Kidney tubule cell (primary cell): ENCODE measurements around the gene QSOX2.
"Not testable (repeated sequence)": the region's sequence is repeated elsewhere in the genome, so short reads cannot be mapped to it uniquely, and the experiment has no call there.

Source experiments
- DNase-seq: peaks from one replicate; pipeline ENCODE4 v3.0.0-alpha.2; 2018; ENCODE audit warnings: low spot score

Gene QSOX2

GRCh38 chr9:136266641-136267040 is 21.0 kb upstream of the QSOX2 start:
- DNase-seq, result not testable (repeated sequence)

GRCh38 chr9:136265561-136266355 is 20.1 kb upstream of the QSOX2 start:
- no peak for DNase-seq

- no peak for DNase-seq
These were observed 19.1 kb upstream of the QSOX2 start for GRCh38 chr9:136264441-136265405.

GRCh38 chr9:136264031-136264430 is 18.4 kb upstream of the QSOX2 start:
- no peak for DNase-seq

GRCh38 chr9:136262671-136263178 is 17.1 kb upstream of the QSOX2 start:
- DNase-seq, result no peak

- DNase-seq, result no peak
These were observed 16.2 kb upstream of the QSOX2 start for GRCh38 chr9:136261686-136262430.

GRCh38 chr9:136260936-136261472 is 15.4 kb upstream of the QSOX2 start:
- DNase-seq, result no peak

- DNase-seq, result no peak
These were observed 14.9 kb upstream of the QSOX2 start for GRCh38 chr9:136260521-136260920.

- DNase-seq, result no peak
These were observed 14.2 kb upstream of the QSOX2 start for GRCh38 chr9:136259836-136260235.

GRCh38 chr9:136259517-136259813 is 13.9 kb upstream of the QSOX2 start:
- no peak for DNase-seq

- DNase-seq, result no peak
These were observed 13.3 kb upstream of the QSOX2 start for GRCh38 chr9:136258786-136259516.

GRCh38 chr9:136258299-136258625 is 12.7 kb upstream of the QSOX2 start:
- no peak for DNase-seq

GRCh38 chr9:136257381-136258298 is 12.0 kb upstream of the QSOX2 start:
- DNase-seq, result no peak

- no peak for DNase-seq
These were observed 10.6 kb upstream of the QSOX2 start for GRCh38 chr9:136255896-136256890.

- DNase-seq, result no peak
These were observed 9.5 kb upstream of the QSOX2 start for GRCh38 chr9:136255166-136255538.

- DNase-seq, result no peak
These were observed 9.0 kb upstream of the QSOX2 start for GRCh38 chr9:136254381-136255165.

GRCh38 chr9:136253246-136254130 is 7.9 kb upstream of the QSOX2 start:
- no peak for DNase-seq
